Panc1 (cell line): ENCODE data around the gene LINGO3.

Source experiments
- POLR2AphosphoS5 ChIP-seq: IDR thresholded peaks from 2 replicates; pipeline ENCODE4 v1.6.1; 2012; ENCODE audit warnings: mild to moderate bottlenecking, low read depth, low read length, moderate library complexity
- SIN3A ChIP-seq: IDR thresholded peaks from 2 replicates; pipeline ENCODE4 v1.6.1; 2012; ENCODE audit warnings: low read depth, mild to moderate bottlenecking, low read length, moderate library complexity, borderline replicate concordance; ENCODE audit not compliant: insufficient read depth
- TCF7L2 ChIP-seq: IDR thresholded peaks from 2 replicates; pipeline ENCODE4 v1.6.1; 2011; ENCODE audit warnings: mild to moderate bottlenecking, low read depth, low read length, inconsistent platforms
- TF ChIP-seq, protein P1 (sequence below): fragments of 450-650 bp; IDR thresholded peaks from 2 replicates; pipeline ENCODE4 v1.5.1; 2017; ENCODE audit warnings: mild to moderate bottlenecking
- TF ChIP-seq, protein P2 (sequence below), 2 experiments: IDR thresholded peaks; 2 replicates each; pipeline ENCODE4 v1.6.1; 2011 to 2012; ENCODE audit warnings: low read depth in 2 of 2, control low read depth in 1 of 2, low read length in 1 of 2, mild to moderate bottlenecking in 1 of 2, moderate library complexity in 1 of 2; ENCODE audit not compliant: insufficient read depth in 1 of 2

- TF ChIP-seq TCF7L2: no peak
- TF ChIP-seq, protein P1, sequence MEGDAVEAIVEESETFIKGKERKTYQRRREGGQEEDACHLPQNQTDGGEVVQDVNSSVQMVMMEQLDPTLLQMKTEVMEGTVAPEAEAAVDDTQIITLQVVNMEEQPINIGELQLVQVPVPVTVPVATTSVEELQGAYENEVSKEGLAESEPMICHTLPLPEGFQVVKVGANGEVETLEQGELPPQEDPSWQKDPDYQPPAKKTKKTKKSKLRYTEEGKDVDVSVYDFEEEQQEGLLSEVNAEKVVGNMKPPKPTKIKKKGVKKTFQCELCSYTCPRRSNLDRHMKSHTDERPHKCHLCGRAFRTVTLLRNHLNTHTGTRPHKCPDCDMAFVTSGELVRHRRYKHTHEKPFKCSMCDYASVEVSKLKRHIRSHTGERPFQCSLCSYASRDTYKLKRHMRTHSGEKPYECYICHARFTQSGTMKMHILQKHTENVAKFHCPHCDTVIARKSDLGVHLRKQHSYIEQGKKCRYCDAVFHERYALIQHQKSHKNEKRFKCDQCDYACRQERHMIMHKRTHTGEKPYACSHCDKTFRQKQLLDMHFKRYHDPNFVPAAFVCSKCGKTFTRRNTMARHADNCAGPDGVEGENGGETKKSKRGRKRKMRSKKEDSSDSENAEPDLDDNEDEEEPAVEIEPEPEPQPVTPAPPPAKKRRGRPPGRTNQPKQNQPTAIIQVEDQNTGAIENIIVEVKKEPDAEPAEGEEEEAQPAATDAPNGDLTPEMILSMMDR: no peak
- TF ChIP-seq SIN3A: no peak
- no peak for TF ChIP-seq POLR2AphosphoS5
- TF ChIP-seq, protein P2, sequence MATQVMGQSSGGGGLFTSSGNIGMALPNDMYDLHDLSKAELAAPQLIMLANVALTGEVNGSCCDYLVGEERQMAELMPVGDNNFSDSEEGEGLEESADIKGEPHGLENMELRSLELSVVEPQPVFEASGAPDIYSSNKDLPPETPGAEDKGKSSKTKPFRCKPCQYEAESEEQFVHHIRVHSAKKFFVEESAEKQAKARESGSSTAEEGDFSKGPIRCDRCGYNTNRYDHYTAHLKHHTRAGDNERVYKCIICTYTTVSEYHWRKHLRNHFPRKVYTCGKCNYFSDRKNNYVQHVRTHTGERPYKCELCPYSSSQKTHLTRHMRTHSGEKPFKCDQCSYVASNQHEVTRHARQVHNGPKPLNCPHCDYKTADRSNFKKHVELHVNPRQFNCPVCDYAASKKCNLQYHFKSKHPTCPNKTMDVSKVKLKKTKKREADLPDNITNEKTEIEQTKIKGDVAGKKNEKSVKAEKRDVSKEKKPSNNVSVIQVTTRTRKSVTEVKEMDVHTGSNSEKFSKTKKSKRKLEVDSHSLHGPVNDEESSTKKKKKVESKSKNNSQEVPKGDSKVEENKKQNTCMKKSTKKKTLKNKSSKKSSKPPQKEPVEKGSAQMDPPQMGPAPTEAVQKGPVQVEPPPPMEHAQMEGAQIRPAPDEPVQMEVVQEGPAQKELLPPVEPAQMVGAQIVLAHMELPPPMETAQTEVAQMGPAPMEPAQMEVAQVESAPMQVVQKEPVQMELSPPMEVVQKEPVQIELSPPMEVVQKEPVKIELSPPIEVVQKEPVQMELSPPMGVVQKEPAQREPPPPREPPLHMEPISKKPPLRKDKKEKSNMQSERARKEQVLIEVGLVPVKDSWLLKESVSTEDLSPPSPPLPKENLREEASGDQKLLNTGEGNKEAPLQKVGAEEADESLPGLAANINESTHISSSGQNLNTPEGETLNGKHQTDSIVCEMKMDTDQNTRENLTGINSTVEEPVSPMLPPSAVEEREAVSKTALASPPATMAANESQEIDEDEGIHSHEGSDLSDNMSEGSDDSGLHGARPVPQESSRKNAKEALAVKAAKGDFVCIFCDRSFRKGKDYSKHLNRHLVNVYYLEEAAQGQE (IDR thresholded peaks at IDR 0.05; ENCODE audit: insufficient read depth in 1 of 2, low read depth in 2 of 2, low read length in 1 of 2): no peak
Observed at GRCh38 chr19:2315121-2315817, 7.3 kb upstream of the LINGO3 start.
